H1 (cell line): ENCODE data around the gene CFAP92. TPM values are rescaled to one million over a fixed set of nuclear protein-coding genes. Genes with fewer than 3 reads are reported as not detected.
"Not testable (repeated sequence)": the region's sequence is repeated elsewhere in the genome, so short reads cannot be mapped to it uniquely, and the experiment has no call there.

Source experiments
- CTCF ChIA-PET: fragments of 300-600 bp; sonication (Branson Sonifier 250); formaldehyde crosslinking; loops from one replicate; lab custom pipeline; 2021; ENCODE audit not compliant: partially characterized antibody; lab: Charles Lee
- POLR2A ChIA-PET: fragments of 300-600 bp; sonication (Branson Sonifier 250); formaldehyde crosslinking; loops from one replicate; lab custom pipeline; 2021; ENCODE audit warnings: inconsistent platforms; ENCODE audit not compliant: partially characterized antibody; lab: Charles Lee
- DNase-seq, 2 experiments: peaks; one replicate each; pipeline versions ENCODE4 v3.0.0 to v3.0.0-alpha.2; 2010 to 2022; ENCODE audit warnings: low spot score in 2 of 2, low read depth in 1 of 2, mixed read lengths in 1 of 2
- FAIRE-seq: peaks from 2 replicates; lab custom pipeline; 2011; peaks lifted over from hg19 to GRCh38; lab: Jason Lieb, UNC
- H2AFZ ChIP-seq: 2 replicates; pipeline ENCODE4 v1.8.1; 2012; ENCODE audit warnings: low read length, inconsistent platforms
- H2AK5ac ChIP-seq: 2 replicates; pipeline ENCODE4 v1.6.1; 2013; ENCODE audit warnings: low read depth, low read length
- H2BK120ac ChIP-seq: replicated peaks from 2 replicates; pipeline ENCODE3; 2013; ENCODE audit warnings: low read depth, low read length, inconsistent platforms
- H2BK12ac ChIP-seq: 2 replicates; pipeline ENCODE4 v1.6.1; 2013; ENCODE audit warnings: low read depth, low read length
- H2BK15ac ChIP-seq: 2 replicates; pipeline ENCODE4 v1.6.1; 2013; ENCODE audit warnings: low read length
- H2BK20ac ChIP-seq: 2 replicates; pipeline ENCODE4 v1.6.1; 2013; ENCODE audit warnings: low read length
- H2BK5ac ChIP-seq: 2 replicates; pipeline ENCODE4 v1.6.1; 2013; ENCODE audit warnings: low read depth, low read length
- H3K14ac ChIP-seq: 2 replicates; pipeline ENCODE4 v1.6.1; 2013; ENCODE audit warnings: inconsistent platforms; ENCODE audit not compliant: insufficient read length
- H3K18ac ChIP-seq: 2 replicates; pipeline ENCODE4 v1.6.1; 2013; ENCODE audit warnings: low read length; ENCODE audit errors: extremely low read depth
- H3K23ac ChIP-seq: 2 replicates; pipeline ENCODE4 v1.6.1; 2013; ENCODE audit warnings: inconsistent platforms; ENCODE audit not compliant: insufficient read length
- H3K23me2 ChIP-seq: 2 replicates; pipeline ENCODE4 v1.6.1; 2013; ENCODE audit warnings: low read depth, low read length
- H3K27ac ChIP-seq: 2 replicates; pipeline ENCODE4 v1.6.1; 2011; ENCODE audit warnings: low read depth, low read length, inconsistent platforms
- H3K27me3 ChIP-seq, 4 experiments: replicated peaks in 1 of 4; 1 replicate in 1 of 4; 2 replicates in 3 of 4; pipeline versions ENCODE4 v1.6.1 to v1.8.1; 2011 to 2013; ENCODE audit warnings: low read length in 3 of 4, mild to moderate bottlenecking in 3 of 4, inconsistent platforms in 2 of 4, mixed read lengths in 2 of 4, moderate library complexity in 1 of 4; ENCODE audit not compliant: control insufficient read depth in 3 of 4, insufficient read depth in 3 of 4; ENCODE audit errors: extremely low read depth in 1 of 4
- H3K36me3 ChIP-seq, 4 experiments: 2 replicates each; pipeline versions ENCODE4 v1.6.1 to v1.8.1; 2011 to 2013; ENCODE audit warnings: mild to moderate bottlenecking in 4 of 4, low read length in 3 of 4, moderate library complexity in 2 of 4, control low read depth in 1 of 4, inconsistent platforms in 1 of 4; ENCODE audit not compliant: insufficient read depth in 4 of 4, control insufficient read depth in 2 of 4
- H3K4ac ChIP-seq: replicated peaks from 2 replicates; pipeline ENCODE3; 2013; ENCODE audit warnings: low read length, low read depth, mixed read lengths, inconsistent platforms; ENCODE audit not compliant: insufficient read length
- H3K4me1 ChIP-seq, 4 experiments: replicated peaks in 1 of 4; 1 replicate in 1 of 4; 2 replicates in 3 of 4; pipeline versions ENCODE4 v1.6.1 to v1.8.1; 2011 to 2013; ENCODE audit warnings: low read length in 3 of 4, inconsistent platforms in 2 of 4, mixed read lengths in 1 of 4; ENCODE audit not compliant: insufficient read depth in 4 of 4, control insufficient read depth in 3 of 4
- H3K4me2 ChIP-seq, 2 experiments: 2 replicates each; pipeline versions ENCODE4 v1.6.1 to v1.8.1; 2011 to 2013; ENCODE audit warnings: low read depth in 2 of 2, low read length in 2 of 2, control low read depth in 1 of 2, inconsistent platforms in 1 of 2, mild to moderate bottlenecking in 1 of 2; ENCODE audit not compliant: insufficient read depth in 1 of 2
- H3K4me3 ChIP-seq, 4 experiments: fragments of 200-600, 300-600 bp in 1 of 4; sonication (generic), shearing (Covaris generic), sonication (Bioruptor Twin) in 1 of 4; 2 replicates each; pipeline versions ENCODE4 v1.5.1 to v1.8.1; 2011 to 2016; ENCODE audit warnings: low read length in 4 of 4, low read depth in 3 of 4, control low read depth in 2 of 4, inconsistent platforms in 2 of 4, mild to moderate bottlenecking in 2 of 4, mixed read lengths in 1 of 4, moderate library complexity in 1 of 4; ENCODE audit not compliant: insufficient read depth in 2 of 4; ENCODE audit errors: extremely low read depth in 1 of 4
- H3K56ac ChIP-seq: replicated peaks from 2 replicates; pipeline ENCODE3; 2013; ENCODE audit warnings: low read depth, mild to moderate bottlenecking, mixed read lengths, low read length, inconsistent platforms; ENCODE audit not compliant: insufficient read length
- H3K79me1 ChIP-seq: 2 replicates; pipeline ENCODE4 v1.6.1; 2013; ENCODE audit warnings: low read depth, low read length, control low read depth
- H3K79me2 ChIP-seq, 2 experiments: 2 replicates each; pipeline versions ENCODE4 v1.6.1 to v1.8.1; 2012 to 2013; ENCODE audit warnings: low read length in 2 of 2, mild to moderate bottlenecking in 2 of 2, inconsistent platforms in 1 of 2; ENCODE audit not compliant: insufficient read depth in 2 of 2, control insufficient read depth in 1 of 2
- H3K9ac ChIP-seq, 4 experiments: replicated peaks in 1 of 4; 1 replicate in 1 of 4; 2 replicates in 3 of 4; pipeline versions ENCODE4 v1.6.1 to v1.8.1; 2011 to 2013; ENCODE audit warnings: low read depth in 3 of 4, low read length in 3 of 4, control low read depth in 2 of 4, mild to moderate bottlenecking in 2 of 4, moderate library complexity in 2 of 4, inconsistent platforms in 1 of 4; ENCODE audit errors: extremely low read depth in 1 of 4
- H3K9me3 ChIP-seq, 2 experiments: 2 replicates each; pipeline versions ENCODE4 v1.6.1 to v1.8.1; 2012 to 2013; ENCODE audit warnings: mild to moderate bottlenecking in 2 of 2, moderate library complexity in 2 of 2, control low read depth in 1 of 2, inconsistent platforms in 1 of 2, low read depth in 1 of 2, low read length in 1 of 2, mixed read lengths in 1 of 2; ENCODE audit not compliant: insufficient read depth in 2 of 2
- H4K20me1 ChIP-seq, 2 experiments: replicated peaks in 1 of 2; 2 replicates each; pipeline versions ENCODE3 to v1.8.1; 2011 to 2013; ENCODE audit warnings: inconsistent platforms in 2 of 2, low read length in 2 of 2, mild to moderate bottlenecking in 1 of 2; ENCODE audit not compliant: insufficient read depth in 2 of 2, control insufficient read depth in 1 of 2
- H4K5ac ChIP-seq: 2 replicates; pipeline ENCODE4 v1.6.1; 2013; ENCODE audit warnings: low read length, low read depth, mixed read lengths, inconsistent platforms; ENCODE audit not compliant: insufficient read length
- H4K8ac ChIP-seq: 2 replicates; pipeline ENCODE4 v1.8.0; 2013; ENCODE audit warnings: mild to moderate bottlenecking, moderate library complexity, low read length, inconsistent platforms; ENCODE audit not compliant: insufficient read depth; ENCODE audit errors: extremely low read depth
- H4K91ac ChIP-seq: replicated peaks from 2 replicates; pipeline ENCODE3; 2013; ENCODE audit warnings: low read length, mixed read lengths, inconsistent platforms; ENCODE audit not compliant: insufficient read length
- WGBS, 2 experiments: shearing (Covaris generic) in 1 of 2; methylation state at CpG; one replicate each; pipeline versions ENCODE4 v1.1.6 to v1.1.7; 2013 to 2015; ENCODE audit warnings: low lambda C conversion rate in 2 of 2, mixed read lengths in 2 of 2, inconsistent platforms in 1 of 2, low coverage in 1 of 2, missing lambda C conversion rate in 1 of 2; ENCODE audit not compliant: insufficient replicate concordance in 2 of 2, insufficient coverage in 1 of 2, insufficient read length in 1 of 2; ENCODE audit errors: extremely low coverage in 1 of 2, missing lambda C conversion rate in 1 of 2; 5-methylcytosine and 5-hydroxymethylcytosine counted together
- polyA plus RNA-seq, 7 experiments: library from polyadenylated mRNA; depleted of rRNA in 3 of 7; stranded (reverse) in 5 of 7; unstranded in 2 of 7; fragments of >200 nt in 5 of 7; fragments of 200-250 nt in 2 of 7; gene quantifications; 1 replicate in 5 of 7; 2 replicates in 1 of 7; 4 replicates in 1 of 7; pipeline versions ENCODE4 v1.2.1 to v1.2.3, GENCODE V29; 2011 to 2013; ENCODE audit warnings: missing spikeins in 2 of 7, mixed read lengths in 2 of 7
- total RNA-seq: library from RNA; stranded (reverse); fragmentation: NEBNext Ultra II Directional; extraction: Animal tissue kit (Norgen Biotek cat#: 25700); gene quantifications from 2 replicates; pipeline ENCODE4 v1.2.1, GENCODE V29; 2021

The CFAP92 gene
- total and polyA plus RNA-seq, 2 of the 8 experiments (the other 6 are each of a cell fraction or from before 2014, with no cell fraction given) = 0.77 to 2.0 TPM

DNA sequence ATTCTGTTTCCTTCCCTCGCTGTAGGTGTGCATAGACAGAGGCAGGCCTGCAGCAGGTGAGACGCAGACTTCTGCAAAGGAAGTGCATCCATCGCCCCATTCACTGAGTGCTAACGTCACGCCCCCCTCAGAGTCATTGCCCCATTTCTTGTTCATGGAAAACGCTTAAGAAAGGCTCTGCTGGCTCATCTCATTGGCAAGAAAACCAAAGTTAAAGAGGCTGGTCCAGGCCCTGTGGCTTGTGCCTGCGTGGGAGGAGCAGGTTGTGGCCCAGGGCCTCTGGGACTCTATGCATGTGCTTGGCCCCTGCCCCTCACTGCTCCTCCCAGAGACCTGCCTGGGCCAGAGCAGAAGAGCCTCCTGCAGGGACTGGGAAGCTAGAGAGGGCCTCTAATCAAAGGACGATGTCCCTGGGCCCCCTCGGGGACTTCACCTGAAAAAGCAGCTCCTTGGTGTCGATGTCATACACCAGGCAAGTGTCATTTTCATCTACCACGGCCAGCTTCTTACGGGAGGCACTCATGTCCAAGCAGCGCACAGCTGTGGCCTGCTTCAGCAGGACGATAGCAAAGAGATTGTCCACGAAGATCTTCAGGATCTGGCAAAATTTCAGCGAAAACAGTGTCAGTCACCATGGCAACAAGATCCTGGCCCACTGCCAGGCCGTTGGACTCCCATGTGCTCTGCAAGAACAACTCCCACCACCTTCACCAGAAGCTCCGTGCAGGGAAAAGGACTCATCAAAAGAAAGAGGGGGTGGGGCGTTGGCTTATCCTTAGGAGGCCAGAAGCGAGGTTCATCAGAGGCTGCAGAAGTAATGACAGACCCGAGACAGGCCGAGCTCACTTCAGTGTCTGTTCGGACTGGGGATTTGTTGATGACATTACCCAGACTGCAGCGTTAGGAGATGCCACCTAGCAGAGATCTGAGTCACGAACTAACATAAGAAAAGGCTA, 128.7 kb downstream of the CFAP92 start:
- H2AFZ ChIP-seq, H3K79me2 ChIP-seq, H3K4me2 ChIP-seq, H3K9ac ChIP-seq, H3K4me3 ChIP-seq, H3K18ac ChIP-seq, H3K36me3 ChIP-seq, H4K20me1 ChIP-seq, H3K4me1 ChIP-seq, H3K27me3 ChIP-seq, H2BK5ac ChIP-seq, H3K14ac ChIP-seq, H2BK15ac ChIP-seq, H4K5ac ChIP-seq, H3K23ac ChIP-seq, H2BK12ac ChIP-seq, H4K91ac ChIP-seq, DNase-seq, H3K56ac ChIP-seq, H2AK5ac ChIP-seq, H4K8ac ChIP-seq, H3K4ac ChIP-seq, H2BK120ac ChIP-seq, H3K27ac ChIP-seq, FAIRE-seq, H3K79me1 ChIP-seq, H3K23me2 ChIP-seq, H2BK20ac ChIP-seq: not testable (repeated sequence)
- CTCF ChIA-PET = interaction anchor here (1.1 to 7.0 kb wide), 3 partner anchors 11 to 42 kb away, joined by 4 to 42 read pairs (median 31); partner anchors contain the start of gene ACAD9
- peaks cover 8 to 14% of the 10 kb centered on the region in 2 experiments for H3K9me3 ChIP-seq
- POLR2A ChIA-PET = interaction anchor here (0.7 to 1.6 kb wide), 2 partner anchors 14 to 79 kb away, joined by 3 to 4 read pairs; partner anchors contain the start of gene ACAD9
- 86% methylated on average over 20 of the region's 25 CpGs; no CpG with 5 or more reads in 1 of the 2 experiments for WGBS, 2 experiments
